AG09309 (cell line): ENCODE results near the gene MALRD1.

Experiments
- DNase-seq: peaks from one replicate; pipeline ENCODE4 v3.0.0-alpha.2; 2010; ENCODE audit warnings: low read depth
- H3K4me3 ChIP-seq: 2 replicates; pipeline ENCODE4 v1.5.1; 2011; ENCODE audit warnings: mild to moderate bottlenecking, low read depth, low read length, moderate library complexity; ENCODE audit not compliant: control insufficient read depth
- TF ChIP-seq, protein P1 (sequence below): IDR thresholded peaks from 2 replicates; pipeline ENCODE4 v1.5.1; 2011; ENCODE audit warnings: mild to moderate bottlenecking, low read depth, low read length, inconsistent platforms; ENCODE audit not compliant: insufficient read depth, control insufficient read depth; ENCODE audit errors: missing control alignments

MALRD1 gene

DNA sequence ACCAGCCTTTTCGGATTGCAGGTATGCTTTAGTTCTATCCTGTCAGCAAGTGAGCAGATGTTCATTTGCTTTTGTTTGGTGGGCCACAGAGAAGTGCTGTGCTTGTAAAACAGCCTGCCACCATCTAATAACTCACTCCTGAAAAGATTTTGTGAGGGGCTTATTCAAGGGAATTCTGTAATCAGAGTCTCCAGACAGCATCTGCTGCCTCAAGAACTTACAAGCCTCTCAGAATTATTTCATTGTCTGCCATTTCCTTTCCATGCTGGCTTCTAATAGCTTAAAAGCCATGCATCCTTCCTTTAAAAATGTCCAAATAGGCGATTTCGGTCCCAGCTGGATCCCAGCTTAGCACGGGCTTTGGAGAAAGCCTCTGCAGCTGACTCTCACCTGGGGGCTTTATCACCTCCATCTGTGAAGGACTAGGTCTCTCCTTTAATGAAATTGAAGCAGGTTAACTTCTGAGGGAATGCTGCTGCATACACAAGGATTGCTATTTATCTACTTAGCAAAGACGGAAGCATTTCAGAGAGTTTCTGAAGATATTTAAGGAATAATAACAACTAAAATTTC is 48.0 kb downstream of the MALRD1 start:
- no peak for DNase-seq
- no peak overlapping the region for H3K4me3 ChIP-seq

DNA sequence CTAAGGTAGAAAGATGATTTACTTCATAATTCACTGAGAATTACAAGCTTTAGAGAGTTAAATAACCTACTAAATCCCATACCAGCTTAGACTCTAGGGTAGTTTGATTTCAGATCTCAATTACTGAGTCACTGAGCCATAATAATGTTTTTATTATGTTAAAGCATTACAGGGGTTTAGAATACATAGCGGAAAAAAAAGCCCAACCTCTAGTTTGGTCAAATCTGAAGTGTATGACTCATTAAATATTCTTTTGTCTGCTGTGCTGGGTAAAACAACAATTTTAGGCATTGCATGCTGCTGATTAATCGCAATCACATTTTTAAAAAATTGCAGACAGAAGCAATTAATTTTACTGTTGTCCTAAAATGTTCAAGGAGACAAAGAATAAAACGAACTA is 48.5 kb downstream of the MALRD1 start:
- H3K4me3 ChIP-seq: no peak overlapping the region
- TF ChIP-seq, protein P1, sequence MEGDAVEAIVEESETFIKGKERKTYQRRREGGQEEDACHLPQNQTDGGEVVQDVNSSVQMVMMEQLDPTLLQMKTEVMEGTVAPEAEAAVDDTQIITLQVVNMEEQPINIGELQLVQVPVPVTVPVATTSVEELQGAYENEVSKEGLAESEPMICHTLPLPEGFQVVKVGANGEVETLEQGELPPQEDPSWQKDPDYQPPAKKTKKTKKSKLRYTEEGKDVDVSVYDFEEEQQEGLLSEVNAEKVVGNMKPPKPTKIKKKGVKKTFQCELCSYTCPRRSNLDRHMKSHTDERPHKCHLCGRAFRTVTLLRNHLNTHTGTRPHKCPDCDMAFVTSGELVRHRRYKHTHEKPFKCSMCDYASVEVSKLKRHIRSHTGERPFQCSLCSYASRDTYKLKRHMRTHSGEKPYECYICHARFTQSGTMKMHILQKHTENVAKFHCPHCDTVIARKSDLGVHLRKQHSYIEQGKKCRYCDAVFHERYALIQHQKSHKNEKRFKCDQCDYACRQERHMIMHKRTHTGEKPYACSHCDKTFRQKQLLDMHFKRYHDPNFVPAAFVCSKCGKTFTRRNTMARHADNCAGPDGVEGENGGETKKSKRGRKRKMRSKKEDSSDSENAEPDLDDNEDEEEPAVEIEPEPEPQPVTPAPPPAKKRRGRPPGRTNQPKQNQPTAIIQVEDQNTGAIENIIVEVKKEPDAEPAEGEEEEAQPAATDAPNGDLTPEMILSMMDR: no peak
- no peak for DNase-seq

More for the DNA sequence above, 48.0 kb downstream of the MALRD1 start:
- TF ChIP-seq, protein P1: no peak

GRCh38 chr10:19098803-19099202 is 50.2 kb downstream of the MALRD1 start:
- TF ChIP-seq, protein P1: no peak
- H3K4me3 ChIP-seq: no peak overlapping the region
- DNase-seq: no peak

- DNase-seq: no peak
- H3K4me3 ChIP-seq: no peak overlapping the region
- TF ChIP-seq, protein P1: no peak
These were observed 58.8 kb downstream of the MALRD1 start for GRCh38 chr10:19107406-19107805.

GRCh38 chr10:19111501-19112267 is 63.1 kb downstream of the MALRD1 start:
- DNase-seq: no peak
- H3K4me3 ChIP-seq: no peak overlapping the region

DNA sequence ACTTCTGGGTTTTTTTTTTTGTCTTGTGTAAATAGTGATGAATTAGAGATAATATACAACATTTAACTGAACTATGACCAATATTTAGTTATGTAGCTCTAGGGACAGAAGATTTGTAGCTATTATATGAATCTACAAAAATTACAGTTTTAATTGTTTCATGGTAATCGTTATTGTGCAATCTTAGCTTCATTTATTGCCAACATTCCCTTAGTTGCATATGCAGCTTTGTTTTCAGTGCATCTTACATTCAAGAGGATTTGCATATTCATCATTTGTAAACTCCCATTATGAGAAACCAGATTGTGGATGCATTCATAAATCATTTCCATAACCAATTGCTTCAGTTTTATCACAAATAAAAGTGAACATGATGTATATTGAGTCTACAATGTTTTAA is 68.8 kb downstream of the MALRD1 start:
- DNase-seq: no peak
- H3K4me3 ChIP-seq: no peak overlapping the region
- TF ChIP-seq, protein P1: no peak

More at GRCh38 chr10:19111501-19112267, 63.1 kb downstream of the MALRD1 start:
- TF ChIP-seq, protein P1: no peak
